Measurements from ENCODE around the gene SPDYE17.
"Not testable (repeated sequence)": the region's sequence is repeated elsewhere in the genome, so short reads cannot be mapped to it uniquely, and the experiment has no call there.

DNA sequence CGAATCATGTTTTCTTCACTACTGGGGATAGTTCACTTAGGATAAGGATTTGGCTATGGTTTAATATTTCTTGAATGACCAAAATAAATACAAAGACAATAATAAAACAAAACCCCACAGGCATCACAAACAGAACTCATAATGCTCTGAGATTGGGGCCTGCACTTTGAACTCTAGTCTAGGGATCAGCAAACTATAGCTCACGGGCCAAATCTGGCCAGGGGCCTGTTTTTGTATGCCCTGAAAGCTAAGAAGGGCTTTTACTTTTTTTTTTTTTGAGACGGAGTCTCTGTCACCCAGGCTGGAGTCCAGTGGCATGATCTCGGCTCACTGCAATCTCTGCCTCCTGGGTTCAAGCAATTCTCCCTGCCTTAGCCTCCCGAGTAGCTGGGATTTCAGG is 44.9 kb upstream of the SPDYE17 start:
- TF ChIP-seq, protein P1, sequence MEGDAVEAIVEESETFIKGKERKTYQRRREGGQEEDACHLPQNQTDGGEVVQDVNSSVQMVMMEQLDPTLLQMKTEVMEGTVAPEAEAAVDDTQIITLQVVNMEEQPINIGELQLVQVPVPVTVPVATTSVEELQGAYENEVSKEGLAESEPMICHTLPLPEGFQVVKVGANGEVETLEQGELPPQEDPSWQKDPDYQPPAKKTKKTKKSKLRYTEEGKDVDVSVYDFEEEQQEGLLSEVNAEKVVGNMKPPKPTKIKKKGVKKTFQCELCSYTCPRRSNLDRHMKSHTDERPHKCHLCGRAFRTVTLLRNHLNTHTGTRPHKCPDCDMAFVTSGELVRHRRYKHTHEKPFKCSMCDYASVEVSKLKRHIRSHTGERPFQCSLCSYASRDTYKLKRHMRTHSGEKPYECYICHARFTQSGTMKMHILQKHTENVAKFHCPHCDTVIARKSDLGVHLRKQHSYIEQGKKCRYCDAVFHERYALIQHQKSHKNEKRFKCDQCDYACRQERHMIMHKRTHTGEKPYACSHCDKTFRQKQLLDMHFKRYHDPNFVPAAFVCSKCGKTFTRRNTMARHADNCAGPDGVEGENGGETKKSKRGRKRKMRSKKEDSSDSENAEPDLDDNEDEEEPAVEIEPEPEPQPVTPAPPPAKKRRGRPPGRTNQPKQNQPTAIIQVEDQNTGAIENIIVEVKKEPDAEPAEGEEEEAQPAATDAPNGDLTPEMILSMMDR (IDR thresholded peaks at IDR 0.05) = not testable (repeated sequence)
- TF ChIP-seq POLR2A (IDR thresholded peaks at IDR 0.05) = not testable (repeated sequence)

Measured in right lobe of liver (tissue), 4 donors.